SIG-M5 treated with dmso at 0.1 percent for 504 hours (cell line): ENCODE results near the gene E4F1.
"Not testable (repeated sequence)": the region's sequence is repeated elsewhere in the genome, so short reads cannot be mapped to it uniquely, and the experiment has no call there.

Experiments used
- DNase-seq: peaks from one replicate; lab custom pipeline; 2025; ENCODE audit not compliant: unreplicated experiment; lab: John Stamatoyannopoulos, UW

E4F1 gene

GRCh38 chr16:2189252-2189893, 34.0 kb upstream of the E4F1 start:
- DNase-seq, result no peak

DNA sequence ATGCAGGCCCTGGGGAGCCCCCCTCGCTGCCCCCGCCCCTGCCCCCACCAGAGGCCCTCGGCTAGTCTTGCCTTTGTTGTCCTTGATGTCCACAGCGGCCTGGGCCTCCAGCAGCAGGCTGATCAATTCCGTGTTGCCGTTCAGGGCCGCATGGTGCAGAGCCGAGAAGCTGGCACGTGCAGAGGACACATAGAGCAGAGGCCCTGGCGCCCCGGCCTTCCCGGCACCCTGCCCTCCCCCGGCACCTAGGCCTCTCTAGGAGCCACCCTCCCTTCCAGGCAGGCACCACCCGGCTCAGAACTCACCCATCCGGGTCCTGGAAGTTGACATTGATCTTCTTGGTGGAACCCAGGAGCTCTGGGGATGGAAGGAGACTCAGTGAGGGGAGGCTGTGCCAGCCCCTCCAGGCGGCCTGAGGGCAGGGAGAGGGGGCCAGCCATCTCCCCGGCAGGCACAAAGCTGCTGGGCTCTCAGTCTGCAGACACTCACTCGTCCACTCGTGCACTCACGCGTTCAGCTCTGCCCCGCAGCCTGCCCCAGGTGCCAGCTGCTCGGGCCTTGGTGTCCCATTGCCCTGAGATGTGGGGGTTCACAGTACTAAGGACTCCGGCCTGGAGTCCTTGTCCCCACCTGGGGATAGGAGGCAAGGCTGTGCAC, 33.3 kb upstream of the E4F1 start:
- DNase-seq, result no peak

DNA sequence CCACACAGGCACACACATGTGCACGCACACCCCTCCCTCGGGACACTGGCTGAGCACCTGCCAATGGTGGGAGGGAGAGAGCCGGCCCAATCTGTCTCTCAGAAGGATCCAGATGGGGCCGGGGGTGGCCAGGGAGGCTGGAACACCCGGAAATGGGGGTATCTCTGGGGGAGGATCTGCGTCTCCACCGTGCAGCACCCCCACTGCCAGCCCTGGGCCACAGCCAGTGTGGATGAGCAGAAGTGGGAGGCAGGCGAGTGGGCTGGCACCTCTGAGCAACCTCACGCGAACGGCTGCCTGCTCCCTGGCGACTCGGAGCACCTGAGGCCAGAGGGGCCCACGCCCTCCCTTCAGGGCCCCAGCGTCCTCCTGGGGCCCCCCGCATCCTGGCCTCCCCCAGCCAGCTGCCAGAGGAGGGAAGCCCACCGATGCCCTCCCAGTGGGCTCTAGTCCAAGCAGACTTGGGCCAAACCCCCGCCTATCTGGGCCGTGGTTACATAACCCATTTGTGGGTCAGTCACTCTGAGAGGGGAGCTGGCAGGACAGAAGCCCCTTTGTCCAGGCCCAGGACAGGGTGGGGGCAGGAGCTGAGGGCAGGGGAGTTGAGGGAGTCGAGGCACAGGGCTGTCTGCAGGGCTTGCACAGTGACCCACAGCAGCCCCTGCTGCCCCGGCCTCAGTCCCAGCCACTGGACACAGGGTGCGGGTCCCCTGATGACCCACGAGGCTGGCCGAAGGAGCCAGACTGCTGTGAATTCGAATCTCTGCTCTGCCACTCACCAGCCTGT, 32.5 kb upstream of the E4F1 start:
- no peak for DNase-seq

DNA sequence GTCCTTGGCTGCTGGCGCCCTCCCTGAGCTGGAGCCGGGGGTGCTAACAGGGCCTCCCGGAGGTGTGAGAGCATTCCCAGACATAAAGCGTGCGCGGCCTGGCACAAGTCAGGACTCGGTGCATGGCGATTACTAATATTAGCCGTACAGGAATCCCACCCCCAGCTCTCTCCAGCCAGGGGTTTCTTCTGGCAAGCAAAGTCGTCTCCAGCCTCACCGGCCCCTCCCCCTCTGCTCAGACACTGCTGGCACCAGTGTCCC, 32.0 kb upstream of the E4F1 start:
- DNase-seq, result no peak

- no peak for DNase-seq
Observed at GRCh38 chr16:2194166-2194834, 29.1 kb upstream of the E4F1 start.

GRCh38 chr16:2194852-2195321, 28.5 kb upstream of the E4F1 start:
- DNase-seq, result peak; percentile 30

DNA sequence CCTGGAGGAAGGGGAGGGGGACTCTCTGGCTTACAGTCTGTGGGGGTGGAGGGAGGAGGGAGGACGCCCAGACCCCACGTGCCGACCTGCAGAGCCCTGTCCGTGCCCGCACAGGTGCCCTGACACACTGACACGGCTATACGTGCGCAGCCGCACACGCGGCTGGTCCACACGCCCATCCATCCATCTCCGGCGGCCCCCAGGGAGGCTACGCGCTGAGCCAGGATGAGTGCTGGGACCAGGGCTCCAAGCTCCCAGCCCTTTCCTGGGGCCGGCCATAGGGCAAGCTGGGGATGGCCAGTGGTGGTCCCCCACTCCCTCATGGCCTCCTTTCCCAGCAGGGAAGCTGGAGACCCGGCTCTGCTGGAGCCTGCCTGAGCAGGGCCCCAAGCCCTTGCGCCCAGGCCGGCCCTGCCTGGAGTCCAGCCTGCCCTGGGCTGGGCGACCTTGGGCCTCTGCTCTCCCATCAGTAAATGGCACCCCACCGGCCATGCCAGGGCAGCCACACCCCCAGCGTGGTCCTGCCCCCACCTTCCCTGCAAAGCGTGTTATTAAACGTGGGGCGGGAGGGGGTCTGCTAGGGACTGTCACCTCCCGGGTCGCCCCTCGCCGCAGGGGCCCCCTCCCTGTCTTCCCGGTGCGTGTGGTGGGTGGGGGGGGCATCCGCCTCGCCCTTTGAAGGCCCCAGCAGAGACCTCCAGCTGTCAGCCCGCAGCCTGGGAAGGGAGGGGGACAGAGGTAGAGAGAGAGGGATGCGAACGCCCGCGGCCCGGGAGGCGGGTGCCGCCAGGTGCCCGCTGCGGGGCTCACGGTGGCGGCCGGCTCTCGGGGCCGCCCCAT, 27.8 kb upstream of the E4F1 start:
- DNase-seq, result no peak

GRCh38 chr16:2196162-2196980, 27.0 kb upstream of the E4F1 start, which contains the start of gene CASKIN1:
Gene CASKIN1, minus strand, starts transcription at chr16:2196605. Its CDS starts 173 bp downstream, at chr16:2196432.
- no peak for DNase-seq

- DNase-seq, result no peak
Observed at GRCh38 chr16:2196981-2197511, 26.3 kb upstream of the E4F1 start.

DNA sequence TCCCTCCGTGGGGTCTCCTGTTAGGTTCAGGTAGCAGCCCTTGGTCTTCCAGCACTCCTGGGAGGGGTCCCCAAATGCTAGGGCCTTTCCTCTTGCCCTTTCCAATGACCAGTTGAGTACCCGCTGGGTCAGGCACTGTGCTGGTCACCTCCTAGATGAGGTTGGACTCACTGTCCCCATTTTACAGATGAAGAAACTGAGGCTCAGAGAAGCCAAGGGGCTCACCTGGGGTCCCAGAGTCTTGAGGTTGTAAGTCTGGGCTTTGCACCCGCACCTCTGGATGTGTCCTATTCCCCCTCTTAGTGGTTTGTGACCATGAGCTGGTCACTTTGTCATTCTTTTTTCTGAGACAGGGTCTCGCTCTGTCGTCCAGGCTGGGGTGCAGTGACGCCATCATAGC, 25.6 kb upstream of the E4F1 start:
- DNase-seq, result no peak

GRCh38 chr16:2198283-2198682, 25.1 kb upstream of the E4F1 start:
- DNase-seq, result no peak

GRCh38 chr16:2199095-2199494, 24.3 kb upstream of the E4F1 start:
- no peak for DNase-seq

DNA sequence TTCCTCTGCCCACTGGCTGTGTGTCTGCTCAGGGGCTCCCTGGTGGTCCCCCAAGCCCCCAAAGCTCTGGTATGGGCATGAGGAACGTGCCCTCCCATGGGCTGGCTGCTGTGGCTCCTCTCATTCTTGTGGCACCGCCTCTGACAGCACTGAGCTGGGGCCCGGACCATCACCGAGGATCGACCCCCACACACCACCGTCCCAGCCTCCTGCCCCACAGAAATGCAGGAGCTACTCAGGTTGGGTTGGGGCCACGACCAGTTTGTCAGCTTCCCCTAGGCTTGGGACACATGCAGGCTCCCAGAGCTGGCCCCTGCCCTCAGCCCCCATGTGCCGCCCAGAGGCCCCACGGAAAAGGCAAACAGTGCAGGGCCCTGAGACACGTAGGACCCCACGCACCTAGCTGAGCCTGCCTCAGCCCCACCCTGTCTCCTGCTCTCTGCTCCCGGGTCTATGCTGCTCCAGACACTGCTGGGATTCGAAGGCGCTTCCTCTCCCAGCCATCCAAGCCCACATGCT, 23.7 kb upstream of the E4F1 start:
- DNase-seq, result no peak

GRCh38 chr16:2200313-2200712, 23.1 kb upstream of the E4F1 start:
- DNase-seq, result no peak

DNA sequence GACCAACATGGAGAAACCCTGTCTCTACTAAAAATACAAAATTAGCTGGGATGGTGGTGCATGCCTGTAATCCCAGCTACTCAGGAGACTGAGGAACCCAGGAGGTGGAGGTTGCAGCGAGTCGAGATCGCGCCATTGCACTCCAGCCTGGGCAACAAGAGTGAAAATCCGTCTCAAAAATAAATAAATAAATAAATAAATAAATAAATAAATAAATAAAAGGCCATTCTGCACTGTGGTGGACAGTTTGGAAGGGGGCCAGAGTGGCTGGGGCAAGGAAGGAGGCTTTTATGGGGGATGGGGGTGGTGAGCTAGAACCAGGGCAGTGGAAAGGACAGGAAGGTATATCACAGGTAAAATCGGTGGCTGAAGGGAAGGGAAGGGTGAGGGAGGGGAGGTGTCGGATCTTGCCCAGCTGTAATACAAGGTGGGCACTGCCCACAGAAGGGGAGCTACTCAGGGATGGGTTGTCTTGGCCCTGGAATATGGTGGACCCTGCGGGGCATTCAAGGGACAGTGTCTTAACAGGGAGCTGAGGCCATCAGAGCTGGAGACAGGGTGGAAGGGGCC, 20.2 kb upstream of the E4F1 start:
- not testable (repeated sequence) for DNase-seq

- DNase-seq, result no peak
Observed at GRCh38 chr16:2204416-2205103, 18.8 kb upstream of the E4F1 start.

GRCh38 chr16:2205104-2205966, 18.1 kb upstream of the E4F1 start, which contains the start of gene MLST8:
Gene MLST8, plus strand, starts transcription at chr16:2205454. Its CDS starts 632 bp downstream, at chr16:2206086.
- peak; percentile 72 for DNase-seq

DNA sequence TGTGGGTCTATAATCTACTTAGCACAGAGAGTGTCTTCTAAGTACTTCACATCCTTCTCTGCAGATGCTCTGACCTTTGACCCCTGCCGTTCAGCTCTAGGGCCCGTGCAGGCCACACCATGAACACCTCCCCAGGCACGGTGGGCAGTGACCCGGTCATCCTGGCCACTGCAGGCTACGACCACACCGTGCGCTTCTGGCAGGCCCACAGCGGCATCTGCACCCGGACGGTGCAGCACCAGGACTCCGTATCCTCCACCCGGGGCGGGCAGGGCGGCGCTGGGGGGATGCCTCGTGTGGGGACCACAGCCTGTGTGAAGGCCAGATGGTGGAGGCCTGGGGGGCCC, 17.5 kb upstream of the E4F1 start:
- DNase-seq, result no peak
